Keratinocyte (primary cell): Measurements from ENCODE around the gene TOM1L2. TPM values are rescaled to one million over a fixed set of nuclear protein-coding genes. Genes with fewer than 3 reads are reported as not detected.

Experiments
- DNase-seq: peaks from one replicate; pipeline ENCODE4 v3.0.0-alpha.2; 2011; ENCODE audit warnings: low read depth, missing footprints, low spot score
- FAIRE-seq: peaks from 2 replicates; lab custom pipeline; 2011; peaks lifted over from hg19 to GRCh38; lab: Jason Lieb, UNC
- H2AFZ ChIP-seq: 2 replicates; pipeline ENCODE4 v1.6.0; 2012; ENCODE audit warnings: low read length, control low read depth, inconsistent platforms; ENCODE audit not compliant: control insufficient read depth
- H3K27ac ChIP-seq: 2 replicates; pipeline ENCODE4 v1.5.1; 2011; ENCODE audit warnings: low read length; ENCODE audit not compliant: control insufficient read depth, insufficient read depth
- H3K27me3 ChIP-seq: 3 replicates; pipeline ENCODE4 v1.6.0; 2011; ENCODE audit warnings: low read length; ENCODE audit not compliant: control insufficient read depth, insufficient read depth; ENCODE audit errors: extremely low read depth
- H3K36me3 ChIP-seq, 2 experiments: 2 replicates in 1 of 2; 3 replicates in 1 of 2; pipeline ENCODE4 v1.5.1; 2011; ENCODE audit warnings: low read length in 2 of 2, mild to moderate bottlenecking in 1 of 2; ENCODE audit not compliant: control insufficient read depth in 2 of 2, insufficient read depth in 2 of 2; ENCODE audit errors: extremely low read depth in 1 of 2
- H3K4me1 ChIP-seq: 3 replicates; pipeline ENCODE4 v1.5.1; 2011; ENCODE audit warnings: low read length; ENCODE audit not compliant: control insufficient read depth, insufficient read depth; ENCODE audit errors: extremely low read depth
- H3K4me2 ChIP-seq: 3 replicates; pipeline ENCODE4 v1.6.0; 2011; ENCODE audit warnings: low read depth, low read length; ENCODE audit not compliant: control insufficient read depth, insufficient read depth; ENCODE audit errors: extremely low read depth
- H3K4me3 ChIP-seq, 3 experiments: fragments of 200-600 bp in 1 of 3; sonication (generic) in 1 of 3; 2 replicates in 2 of 3; 3 replicates in 1 of 3; pipeline ENCODE4 v1.5.1; 2011 to 2016; ENCODE audit warnings: low read length in 3 of 3, mild to moderate bottlenecking in 3 of 3, control low read depth in 2 of 3, inconsistent platforms in 1 of 3, low read depth in 1 of 3, mixed read lengths in 1 of 3, mixed run types in 1 of 3, moderate library complexity in 1 of 3; ENCODE audit not compliant: control insufficient read depth in 2 of 3, insufficient read depth in 2 of 3; ENCODE audit errors: extremely low read depth in 1 of 3
- H3K79me2 ChIP-seq: 2 replicates; pipeline ENCODE4 v1.6.0; 2012; ENCODE audit warnings: low read length; ENCODE audit not compliant: control insufficient read depth, insufficient read depth
- H3K9ac ChIP-seq: 3 replicates; pipeline ENCODE4 v1.6.0; 2011; ENCODE audit warnings: low read length; ENCODE audit not compliant: control insufficient read depth, insufficient read depth; ENCODE audit errors: extremely low read depth
- H3K9me1 ChIP-seq: 3 replicates; pipeline ENCODE4 v1.6.0; 2011; ENCODE audit warnings: low read length; ENCODE audit not compliant: control insufficient read depth, insufficient read depth; ENCODE audit errors: extremely low read depth
- H3K9me3 ChIP-seq: 2 replicates; pipeline ENCODE4 v1.5.1; 2012; ENCODE audit warnings: low read depth, low read length; ENCODE audit not compliant: control insufficient read depth
- H4K20me1 ChIP-seq: 3 replicates; pipeline ENCODE4 v1.6.0; 2011; ENCODE audit warnings: low read length; ENCODE audit not compliant: control insufficient read depth, insufficient read depth; ENCODE audit errors: extremely low read depth
- EZH2 ChIP-seq: IDR thresholded peaks from one replicate; pipeline ENCODE4 v1.6.1; 2012; ENCODE audit warnings: inconsistent platforms, mild to moderate bottlenecking, low read length, moderate library complexity
- dilution Hi-C: fragments of 300-500 bp; cut with MboI; formaldehyde crosslinking; loops from one replicate; pipeline ENCODE4 v1.7.0; 2020; ENCODE audit warnings: low sequenced_read_pairs; ENCODE audit not compliant: extremely low pct_ligation_motif_present
- polyA plus RNA-seq, 5 experiments: library from polyadenylated mRNA; depleted of rRNA in 3 of 5; stranded (reverse) in 3 of 5; stranded (forward) in 1 of 5; unstranded in 1 of 5; fragments of >200 nt; gene quantifications; 1 replicate in 1 of 5; 2 replicates in 3 of 5; 3 replicates in 1 of 5; pipeline versions ENCODE4 v1.2.1 to v1.2.3, GENCODE V29; 2011 to 2012; ENCODE audit warnings: missing spikeins in 2 of 5, low read depth in 1 of 5, low replicate concordance in 1 of 5
- TF ChIP-seq, protein P1 (sequence below), 3 experiments: IDR thresholded peaks in 1 of 3; conservative IDR thresholded peaks in 1 of 3; optimal IDR thresholded peaks in 1 of 3; 2 replicates in 2 of 3; 3 replicates in 1 of 3; pipeline versions ENCODE3 to v1.5.1; 2011; ENCODE audit warnings: low read length in 3 of 3, mild to moderate bottlenecking in 3 of 3, moderate library complexity in 2 of 3, control low read depth in 1 of 3, inconsistent platforms in 1 of 3; ENCODE audit not compliant: insufficient read depth in 2 of 3; ENCODE audit errors: extremely low read depth in 1 of 3

The TOM1L2 gene
- polyA plus RNA-seq, 1 donor (not counting 4 experiments of a cell fraction or from before 2014, with no cell fraction given), result 36.3 TPM

DNA sequence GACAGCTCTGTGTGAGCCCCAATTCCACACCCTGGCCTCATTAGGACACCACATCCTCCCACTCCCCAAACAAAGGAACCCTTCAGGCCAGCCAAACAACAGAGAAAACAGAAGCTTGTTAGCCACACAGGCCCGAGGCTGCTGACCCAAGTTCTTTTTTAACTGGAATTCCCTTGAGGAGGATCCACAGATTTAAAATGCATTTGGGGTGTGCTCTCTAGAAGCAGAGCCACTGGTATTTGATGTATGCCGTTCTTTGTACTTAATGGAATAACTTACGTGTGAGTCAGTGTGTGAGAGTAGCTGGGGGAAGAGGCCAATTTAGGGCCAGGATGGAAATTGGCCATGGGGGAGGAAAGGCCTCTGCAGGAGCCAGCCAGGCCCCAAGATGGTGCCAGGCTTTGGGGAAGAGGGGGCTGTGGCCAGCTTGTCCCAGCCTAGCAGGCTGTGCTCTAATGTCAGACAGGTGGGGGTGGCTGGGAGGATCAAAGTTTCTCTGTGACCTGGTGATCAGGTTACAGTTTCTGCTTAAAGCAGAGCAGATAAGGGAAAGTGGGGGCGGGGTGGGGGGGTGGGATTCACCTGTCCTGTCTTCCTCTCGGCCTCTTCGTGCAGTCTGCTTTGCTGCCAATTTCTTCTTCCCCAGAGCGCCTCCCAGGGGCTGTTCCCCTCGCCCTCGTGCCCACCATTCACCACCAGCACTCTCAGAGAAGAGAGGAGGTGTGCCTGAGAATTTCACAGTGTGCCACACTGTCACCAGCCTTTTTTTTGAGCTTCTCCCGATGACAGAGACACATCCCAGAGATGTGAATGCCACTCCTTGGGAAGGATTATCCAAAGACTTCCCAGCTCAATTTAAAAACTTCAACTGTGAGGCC lies 50.8 kb downstream of the TOM1L2 start:
- Histone ChIP-seq H3K9ac (peak overlapping the region; percentile 49), H3K4me3 (peak overlapping the region in 1 of 3 experiments; percentile 1), H4K20me1 (no peaks in the 10 kb centered on the region), H3K79me2 (peaks cover 24% of the 10 kb centered on the region), H2AFZ (no peak overlapping the region), H3K36me3 (no peaks in the 10 kb centered on the region), H3K4me1 (peaks cover 56% of the 10 kb centered on the region), H3K9me3 (no peaks in the 10 kb centered on the region), H3K4me2 (peak overlapping the region; percentile 46), H3K27me3 (no peaks in the 10 kb centered on the region), H3K27ac (peak overlapping the region; percentile 70), H3K9me1 (no peaks in the 10 kb centered on the region)
- no peak for TF ChIP-seq EZH2
- TF ChIP-seq, protein P1, sequence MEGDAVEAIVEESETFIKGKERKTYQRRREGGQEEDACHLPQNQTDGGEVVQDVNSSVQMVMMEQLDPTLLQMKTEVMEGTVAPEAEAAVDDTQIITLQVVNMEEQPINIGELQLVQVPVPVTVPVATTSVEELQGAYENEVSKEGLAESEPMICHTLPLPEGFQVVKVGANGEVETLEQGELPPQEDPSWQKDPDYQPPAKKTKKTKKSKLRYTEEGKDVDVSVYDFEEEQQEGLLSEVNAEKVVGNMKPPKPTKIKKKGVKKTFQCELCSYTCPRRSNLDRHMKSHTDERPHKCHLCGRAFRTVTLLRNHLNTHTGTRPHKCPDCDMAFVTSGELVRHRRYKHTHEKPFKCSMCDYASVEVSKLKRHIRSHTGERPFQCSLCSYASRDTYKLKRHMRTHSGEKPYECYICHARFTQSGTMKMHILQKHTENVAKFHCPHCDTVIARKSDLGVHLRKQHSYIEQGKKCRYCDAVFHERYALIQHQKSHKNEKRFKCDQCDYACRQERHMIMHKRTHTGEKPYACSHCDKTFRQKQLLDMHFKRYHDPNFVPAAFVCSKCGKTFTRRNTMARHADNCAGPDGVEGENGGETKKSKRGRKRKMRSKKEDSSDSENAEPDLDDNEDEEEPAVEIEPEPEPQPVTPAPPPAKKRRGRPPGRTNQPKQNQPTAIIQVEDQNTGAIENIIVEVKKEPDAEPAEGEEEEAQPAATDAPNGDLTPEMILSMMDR (optimal IDR thresholded peaks at IDR 0.05 in 1 of 3, IDR thresholded peaks at IDR 0.05 in 1 of 3, conservative IDR thresholded peaks at IDR 0.05 in 1 of 3; ENCODE audit: extremely low read depth in 1 of 3, insufficient read depth in 2 of 3, low read length in 3 of 3), result no peak
- dilution Hi-C loops, result no loop called here
- peak; percentile 79 for FAIRE-seq
- peak; percentile 83 for DNase-seq

DNA sequence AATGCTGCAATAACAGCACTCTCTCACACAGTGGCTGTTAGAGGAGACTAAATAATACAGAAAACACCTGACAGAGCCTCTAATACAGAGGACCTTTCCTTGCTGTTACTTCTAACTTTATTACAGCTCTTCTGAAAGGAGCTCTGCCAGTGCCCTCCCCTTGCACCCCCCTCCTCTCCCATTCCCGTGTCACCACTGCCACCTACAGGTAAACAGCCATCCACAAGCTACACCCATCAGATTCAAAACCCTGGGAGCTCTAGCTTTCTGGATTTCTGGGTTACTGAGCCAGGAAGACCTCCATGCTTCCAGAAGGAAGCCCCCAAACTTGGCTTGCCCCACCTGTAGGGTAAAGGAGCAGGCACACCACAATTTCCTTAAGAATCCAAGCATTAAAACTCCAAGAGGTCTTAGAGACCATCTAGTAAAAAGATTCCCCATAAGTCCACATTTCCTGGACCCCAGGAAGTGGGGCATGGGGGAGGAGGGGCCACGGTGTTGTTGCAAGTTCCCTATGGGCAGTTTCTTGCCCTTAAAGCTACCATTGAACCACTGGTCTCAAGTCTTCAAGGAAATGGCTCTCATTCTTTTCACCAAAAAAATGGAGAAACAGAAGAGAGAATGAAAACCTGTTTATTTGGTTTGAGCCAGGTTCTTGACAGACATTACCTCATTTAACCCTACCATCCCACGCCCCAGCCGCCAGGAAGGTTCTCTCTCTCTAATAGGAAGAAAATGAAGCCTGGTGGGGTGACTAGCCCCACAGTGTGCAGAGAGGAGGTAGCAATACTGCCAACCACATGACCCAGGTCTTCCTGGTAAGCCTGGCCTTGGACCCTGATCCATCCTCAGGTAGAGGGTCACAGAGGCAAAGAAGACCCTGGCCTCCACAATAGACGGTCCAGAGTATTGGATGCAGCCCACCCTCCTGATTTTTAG lies 52.8 kb downstream of the TOM1L2 start:
- Histone ChIP-seq H3K27me3 (no peaks in the 10 kb centered on the region), H3K9ac (peak overlapping the region; percentile 39), H2AFZ (no peak overlapping the region), H3K4me2 (no peak overlapping the region), H3K4me1 (peaks cover 56% of the 10 kb centered on the region), H3K9me1 (no peaks in the 10 kb centered on the region), H3K4me3 (no peak overlapping the region), H3K9me3 (no peaks in the 10 kb centered on the region), H3K36me3 (no peaks in the 10 kb centered on the region), H3K79me2 (peaks cover 11% of the 10 kb centered on the region), H4K20me1 (no peaks in the 10 kb centered on the region), H3K27ac (peak overlapping the region; percentile 40)
- TF ChIP-seq EZH2, result no peak
- TF ChIP-seq, protein P1 (optimal IDR thresholded peaks at IDR 0.05 in 1 of 3, IDR thresholded peaks at IDR 0.05 in 1 of 3, conservative IDR thresholded peaks at IDR 0.05 in 1 of 3; ENCODE audit: extremely low read depth in 1 of 3, insufficient read depth in 2 of 3, low read length in 3 of 3), result peak; percentile 84 to 91 (median 90)
- dilution Hi-C loops, result no loop called here
- FAIRE-seq (no peak), DNase-seq (no peak)
